BJ (cell line): ENCODE measurements around the gene LAMA3. TPM values are rescaled to one million over a fixed set of nuclear protein-coding genes. Genes with fewer than 3 reads are reported as not detected.

Experiments used
- CTCF ChIA-PET: fragments of 350-600 bp; formaldehyde crosslinking; extraction: SDS; loops from one replicate; lab custom pipeline; 2021; ENCODE audit warnings: antibody characterized with exemption, inconsistent platforms; lab: Yijun Ruan, JAX
- POLR2A ChIA-PET: fragments of 300-600 bp; sonication (Branson Sonifier 250); formaldehyde crosslinking; extraction: SDS; loops from one replicate; lab custom pipeline; 2021; ENCODE audit warnings: antibody characterized with exemption; lab: Charles Lee
- DNase-seq: peaks from one replicate; pipeline ENCODE4 v3.0.0-alpha.2; 2011; ENCODE audit warnings: low read depth
- H3K27me3 ChIP-seq: 2 replicates; pipeline ENCODE4 v1.6.0; 2011; ENCODE audit warnings: low read length; ENCODE audit not compliant: control insufficient read depth, insufficient read depth
- H3K36me3 ChIP-seq: 2 replicates; pipeline ENCODE4 v1.5.1; 2011; ENCODE audit warnings: low read length; ENCODE audit not compliant: control insufficient read depth, insufficient read depth
- H3K4me3 ChIP-seq: 2 replicates; pipeline ENCODE4 v1.5.1; 2011; ENCODE audit warnings: low read depth, mild to moderate bottlenecking, control low read depth, low read length
- CTCF ChIP-seq: IDR thresholded peaks from 2 replicates; pipeline ENCODE4 v1.5.1; 2011; ENCODE audit warnings: low read depth, mild to moderate bottlenecking, control low read depth, inconsistent platforms, low read length, moderate library complexity; ENCODE audit not compliant: insufficient read depth
- polyA plus RNA-seq: library from polyadenylated mRNA; depleted of rRNA; stranded (reverse); fragments of >200 nt; gene quantifications from 2 replicates; pipeline ENCODE4 v1.2.3, GENCODE V29; 2011

The LAMA3 gene
- polyA plus RNA-seq, 1 experiment = 5.6 TPM

GRCh38 chr18:23835091-23835490 lies 145.8 kb downstream of the LAMA3 start:
- Histone ChIP-seq H3K27me3 (no peaks in the 10 kb centered on the region), H3K36me3 (no peaks in the 10 kb centered on the region; the same call in 1 of the 2 replicates), H3K4me3 (no peak overlapping the region)
- TF ChIP-seq CTCF = no peak
- ChIA-PET POLR2A (no interaction called here), CTCF (interaction anchor here (1.1 kb wide), 1 partner anchor 84 kb away, joined by 4 read pairs; no protein-coding TSS in a partner anchor)
- DNase-seq = no peak

DNA sequence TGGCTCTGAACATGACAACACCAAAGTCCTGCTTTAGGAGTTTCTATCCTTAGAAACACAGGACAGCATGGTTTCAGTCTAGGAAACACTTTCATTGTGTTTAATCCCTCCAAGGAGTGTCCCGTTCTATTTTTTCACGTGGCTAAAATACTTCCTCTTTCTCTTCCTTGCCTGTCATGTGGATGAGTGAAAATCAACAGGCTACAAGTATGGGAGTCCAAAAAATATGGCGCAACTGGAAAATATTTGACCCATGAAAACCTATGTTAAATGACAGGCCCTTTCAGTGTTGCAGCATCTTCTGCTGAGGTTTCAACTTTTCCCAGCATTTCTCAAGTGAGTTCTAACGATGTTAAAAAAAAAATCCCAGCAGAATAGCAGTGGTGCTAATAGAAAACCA lies 146.3 kb downstream of the LAMA3 start:
- TF ChIP-seq CTCF = no peak
- DNase-seq = no peak

DNA sequence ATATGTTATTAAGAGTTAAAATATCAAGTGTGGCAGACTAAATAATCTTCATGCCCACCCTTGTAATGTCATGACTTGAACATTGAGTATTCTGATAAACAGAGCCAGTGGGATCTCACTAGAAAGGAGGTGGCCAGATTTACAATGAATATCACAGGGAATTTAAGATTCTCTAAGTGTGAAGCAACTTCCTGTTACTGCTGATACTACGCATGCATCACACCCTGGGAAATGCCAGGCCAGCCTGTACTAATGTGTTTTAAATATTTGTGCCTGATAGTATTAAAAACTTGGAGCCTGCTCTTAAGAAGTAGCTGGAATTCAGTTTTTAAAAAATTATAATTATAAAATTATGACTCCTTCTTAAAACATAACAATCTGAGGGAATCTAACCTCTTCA lies 148.3 kb downstream of the LAMA3 start:
- no peaks in the 10 kb centered on the region for H3K27me3 ChIP-seq
- ChIA-PET POLR2A (interaction anchor here (0.5 to 0.9 kb wide), 2 partner anchors 19 to 53 kb away, joined by 3 read pairs; no protein-coding TSS in a partner anchor), CTCF (interaction anchor here (1.3 to 1.7 kb wide), 3 partner anchors 25 to 239 kb away, joined by 3 to 8 read pairs (median 3); no protein-coding TSS in a partner anchor)
- H3K36me3 ChIP-seq = no peaks in the 10 kb centered on the region; the same call in 1 of the 2 replicates
- no peak for DNase-seq
- no peak for TF ChIP-seq CTCF
- no peak overlapping the region for H3K4me3 ChIP-seq

More for the DNA sequence above, 146.3 kb downstream of the LAMA3 start:
- Histone ChIP-seq H3K27me3 (no peaks in the 10 kb centered on the region), H3K36me3 (no peaks in the 10 kb centered on the region; the same call in 1 of the 2 replicates), H3K4me3 (no peak overlapping the region)
- POLR2A ChIA-PET = no interaction called here
- CTCF ChIA-PET = interaction anchor here (1.1 kb wide), 1 partner anchor 83 kb away, joined by 4 read pairs; no protein-coding TSS in a partner anchor

DNA sequence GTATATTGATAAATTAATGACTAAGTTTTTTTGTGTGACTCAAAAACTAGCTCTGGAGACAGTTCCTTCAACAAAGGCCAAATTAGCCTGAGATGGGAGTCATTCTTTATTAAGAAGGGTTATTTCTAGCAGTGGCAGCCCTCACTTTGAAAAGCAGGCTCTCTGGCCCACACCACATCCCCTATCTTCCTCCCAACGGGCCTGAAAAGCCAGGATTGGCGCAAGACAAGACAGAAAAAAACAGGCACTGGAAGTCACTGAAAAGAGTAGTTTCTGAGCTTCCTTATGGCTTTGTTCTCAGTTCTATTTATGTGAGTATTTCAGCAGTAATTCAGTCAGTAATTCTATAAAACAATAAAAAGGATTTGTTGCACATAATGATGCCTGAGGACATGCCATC lies 149.0 kb downstream of the LAMA3 start:
- H3K36me3 ChIP-seq = no peaks in the 10 kb centered on the region; the same call in 1 of the 2 replicates
- ChIA-PET POLR2A (interaction anchor here (0.9 kb wide), 1 partner anchor 53 kb away, joined by 3 read pairs; no protein-coding TSS in a partner anchor), CTCF (interaction anchor here (0.8 to 1.7 kb wide), 7 partner anchors 13 to 238 kb away, joined by 3 to 8 read pairs (median 3); no protein-coding TSS in a partner anchor)
- no peak overlapping the region for H3K4me3 ChIP-seq
- no peaks in the 10 kb centered on the region for H3K27me3 ChIP-seq
- DNase-seq = no peak
- TF ChIP-seq CTCF = no peak

- H3K27me3 ChIP-seq = no peaks in the 10 kb centered on the region
- peak; percentile 10; the same call in 1 of the 2 replicates for TF ChIP-seq CTCF
- no peaks in the 10 kb centered on the region; the same call in none of the 2 replicates for H3K36me3 ChIP-seq
- ChIA-PET POLR2A (interaction anchor here (0.7 kb wide), 1 partner anchor 174 kb away, joined by 4 read pairs; no protein-coding TSS in a partner anchor), CTCF (interaction anchor here (0.6 to 1.7 kb wide), 7 partner anchors 13 to 237 kb away, joined by 3 to 8 read pairs (median 3); no protein-coding TSS in a partner anchor)
- peak overlapping the region; percentile 6; the same call in 1 of the 2 replicates for H3K4me3 ChIP-seq
- peak; percentile 72 for DNase-seq
Observed at GRCh38 chr18:23838801-23839366, 149.6 kb downstream of the LAMA3 start.
